ENCODE measurements around the gene SHISAL2A. TPM values are rescaled to one million over a fixed set of nuclear protein-coding genes. Genes with fewer than 3 reads are reported as not detected.

SHISAL2A gene
- total RNA-seq, 1 donor from 2014 or later, result not detected

DNA sequence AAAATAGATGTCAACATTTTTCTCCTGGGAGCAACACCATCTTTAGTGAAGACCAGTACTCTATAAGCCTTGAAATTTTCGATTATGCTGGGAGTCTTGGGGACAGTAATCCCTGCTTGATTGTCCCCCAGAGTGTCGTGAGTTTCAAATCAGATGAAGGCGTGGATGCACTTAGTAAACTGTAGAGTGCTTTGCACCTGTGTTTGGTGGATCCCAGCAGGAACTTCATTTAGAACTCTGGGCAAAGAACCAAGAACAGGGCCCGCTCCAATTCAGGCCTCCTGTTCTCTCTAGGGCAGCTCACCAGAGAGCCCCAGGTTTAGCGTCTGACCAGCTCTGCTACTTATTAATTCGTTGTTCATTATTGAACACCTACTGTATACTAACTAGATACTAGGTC lies 29.3 kb upstream of the SHISAL2A start:
- DNase-seq (ENCODE audit: low read depth), result no peak
- H3K27me3 ChIP-seq (ENCODE audit: insufficient read depth, low read length), result no peaks in the 10 kb centered on the region
- peaks cover 41% of the 10 kb centered on the region for H3K27me3 Mint-ChIP-seq (ENCODE audit: low read depth, unreplicated experiment)

DNA sequence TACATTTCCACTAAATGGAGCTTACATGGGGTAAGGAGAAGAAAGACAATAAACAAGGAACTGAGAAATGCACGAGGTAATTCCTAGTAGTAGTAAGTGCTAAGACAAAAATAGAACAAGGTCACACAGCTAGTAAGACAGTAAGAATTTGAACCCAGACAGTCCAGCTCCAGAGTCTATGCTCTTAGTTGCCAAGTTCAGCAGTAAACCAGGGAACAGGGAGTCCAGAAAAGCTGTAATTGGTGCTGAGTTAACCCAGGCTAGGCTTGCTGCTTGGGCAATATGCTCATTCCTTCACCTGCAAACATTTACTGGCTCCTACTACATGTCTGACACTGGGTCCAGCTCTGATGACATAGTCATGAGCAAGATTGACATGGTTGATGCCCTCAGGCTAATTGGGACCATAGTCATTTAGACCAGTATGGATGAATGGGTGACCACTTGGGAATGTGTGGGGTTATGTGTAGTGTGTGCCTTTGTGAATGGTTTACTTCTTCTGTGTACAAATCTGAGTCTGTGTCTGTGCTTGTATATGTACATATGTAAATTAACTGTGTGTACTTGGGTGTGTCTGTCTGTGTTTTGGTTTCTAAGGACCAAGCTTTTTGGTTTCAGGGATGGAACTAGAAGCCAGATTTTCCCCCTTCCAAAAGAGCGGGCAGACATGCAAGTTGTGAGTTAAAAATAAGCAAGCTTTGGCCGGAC lies 28.8 kb upstream of the SHISAL2A start:
- Mint-ChIP-seq H3K9me3 (ENCODE audit: unreplicated experiment) (peaks cover 4% of the 10 kb centered on the region), H3K27me3 (ENCODE audit: low read depth, unreplicated experiment) (peaks cover 40% of the 10 kb centered on the region), H3K4me3 (ENCODE audit: unreplicated experiment) (no peak overlapping the region), H3K4me1 (ENCODE audit: low read depth, unreplicated experiment) (peaks cover 4% of the 10 kb centered on the region), H3K36me3 (ENCODE audit: low read depth, unreplicated experiment) (peaks cover 7% of the 10 kb centered on the region), H3K27ac (ENCODE audit: unreplicated experiment) (no peak overlapping the region)
- Histone ChIP-seq H3K9ac (ENCODE audit: low read length) (no peak overlapping the region), H3K36me3 (ENCODE audit: insufficient read depth, low read length) (no peaks in the 10 kb centered on the region), H4K20me1 (ENCODE audit: insufficient read depth, low read length) (no peaks in the 10 kb centered on the region), H3K4me2 (ENCODE audit: low read length) (peak overlapping the region; percentile 89), H3K79me2 (ENCODE audit: insufficient read depth, low read length) (peaks cover 3% of the 10 kb centered on the region), H3K9me3 (ENCODE audit: insufficient read depth, low read depth, low read length) (no peaks in the 10 kb centered on the region), H2AFZ (ENCODE audit: low read depth, low read length) (no peak overlapping the region), H3K4me3 (ENCODE audit: insufficient read depth, low read depth, low read length) (no peak overlapping the region), H3K27me3 (ENCODE audit: insufficient read depth, low read length) (no peaks in the 10 kb centered on the region), H3K4me1 (ENCODE audit: insufficient read depth, low read length) (peaks cover 12% of the 10 kb centered on the region), H3K27ac (ENCODE audit: low read depth, low read length) (no peak overlapping the region)
- FAIRE-seq (no peak), DNase-seq (ENCODE audit: low read depth) (no peak)
- TF ChIP-seq, protein P1, sequence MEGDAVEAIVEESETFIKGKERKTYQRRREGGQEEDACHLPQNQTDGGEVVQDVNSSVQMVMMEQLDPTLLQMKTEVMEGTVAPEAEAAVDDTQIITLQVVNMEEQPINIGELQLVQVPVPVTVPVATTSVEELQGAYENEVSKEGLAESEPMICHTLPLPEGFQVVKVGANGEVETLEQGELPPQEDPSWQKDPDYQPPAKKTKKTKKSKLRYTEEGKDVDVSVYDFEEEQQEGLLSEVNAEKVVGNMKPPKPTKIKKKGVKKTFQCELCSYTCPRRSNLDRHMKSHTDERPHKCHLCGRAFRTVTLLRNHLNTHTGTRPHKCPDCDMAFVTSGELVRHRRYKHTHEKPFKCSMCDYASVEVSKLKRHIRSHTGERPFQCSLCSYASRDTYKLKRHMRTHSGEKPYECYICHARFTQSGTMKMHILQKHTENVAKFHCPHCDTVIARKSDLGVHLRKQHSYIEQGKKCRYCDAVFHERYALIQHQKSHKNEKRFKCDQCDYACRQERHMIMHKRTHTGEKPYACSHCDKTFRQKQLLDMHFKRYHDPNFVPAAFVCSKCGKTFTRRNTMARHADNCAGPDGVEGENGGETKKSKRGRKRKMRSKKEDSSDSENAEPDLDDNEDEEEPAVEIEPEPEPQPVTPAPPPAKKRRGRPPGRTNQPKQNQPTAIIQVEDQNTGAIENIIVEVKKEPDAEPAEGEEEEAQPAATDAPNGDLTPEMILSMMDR (IDR thresholded peaks at IDR 0.05; ENCODE audit: insufficient read depth, low read depth, low read length), result no peak
- TF ChIP-seq EZH2 (IDR thresholded peaks at IDR 0.05; ENCODE audit: insufficient read depth, low read length), result no peak

More for the DNA sequence above, 29.3 kb upstream of the SHISAL2A start:
- H3K9me3 Mint-ChIP-seq (ENCODE audit: unreplicated experiment), result peaks cover 4% of the 10 kb centered on the region
- no peak overlapping the region for H3K27ac ChIP-seq (ENCODE audit: low read depth, low read length)
- H3K4me1 ChIP-seq (ENCODE audit: insufficient read depth, low read length), result peaks cover 12% of the 10 kb centered on the region
- no peak overlapping the region for H2AFZ ChIP-seq (ENCODE audit: low read depth, low read length)
- FAIRE-seq, result no peak
- H3K79me2 ChIP-seq (ENCODE audit: insufficient read depth, low read length), result peaks cover 3% of the 10 kb centered on the region
- no peaks in the 10 kb centered on the region for H3K36me3 ChIP-seq (ENCODE audit: insufficient read depth, low read length)
- no peak overlapping the region for H3K4me3 Mint-ChIP-seq (ENCODE audit: unreplicated experiment)
- no peak overlapping the region for H3K4me3 ChIP-seq (ENCODE audit: insufficient read depth, low read depth, low read length)
- TF ChIP-seq, protein P1 (IDR thresholded peaks at IDR 0.05; ENCODE audit: insufficient read depth, low read depth, low read length), result no peak
- TF ChIP-seq EZH2 (IDR thresholded peaks at IDR 0.05; ENCODE audit: insufficient read depth, low read length), result no peak
- peak overlapping the region; percentile 89 for H3K4me2 ChIP-seq (ENCODE audit: low read length)
- H3K36me3 Mint-ChIP-seq (ENCODE audit: low read depth, unreplicated experiment), result peaks cover 7% of the 10 kb centered on the region
- no peak overlapping the region for H3K27ac Mint-ChIP-seq (ENCODE audit: unreplicated experiment)
- peaks cover 4% of the 10 kb centered on the region for H3K4me1 Mint-ChIP-seq (ENCODE audit: low read depth, unreplicated experiment)
- H3K9me3 ChIP-seq (ENCODE audit: insufficient read depth, low read depth, low read length), result no peaks in the 10 kb centered on the region
- no peaks in the 10 kb centered on the region for H4K20me1 ChIP-seq (ENCODE audit: insufficient read depth, low read length)
- peak overlapping the region; percentile 86 for H3K9ac ChIP-seq (ENCODE audit: low read length)

Data from astrocyte (in vitro differentiated cells and primary cell).